ENCODE measurements around the gene ZFYVE27.

The ZFYVE27 gene

GRCh38 chr10:97748116-97748515, 11.2 kb downstream of the ZFYVE27 start:
- no peak for DNase-seq

GRCh38 chr10:97752956-97753355, 16.0 kb downstream of the ZFYVE27 start:
- no peak for DNase-seq

- DNase-seq = no peak
These were observed 17.8 kb downstream of the ZFYVE27 start for GRCh38 chr10:97754726-97755125.

- DNase-seq = no peak
These were observed 18.8 kb downstream of the ZFYVE27 start for GRCh38 chr10:97755718-97756117.

- no peak for DNase-seq
These were observed 20.5 kb downstream of the ZFYVE27 start for GRCh38 chr10:97757471-97757870.

GRCh38 chr10:97759158-97759887, 22.4 kb downstream of the ZFYVE27 start:
- no peak for DNase-seq

- no peak for DNase-seq
These were observed 23.0 kb downstream of the ZFYVE27 start for GRCh38 chr10:97759946-97760345.

GRCh38 chr10:97760461-97761257, 23.7 kb downstream of the ZFYVE27 start:
- no peak for DNase-seq

GRCh38 chr10:97761331-97761865, 24.5 kb downstream of the ZFYVE27 start:
- DNase-seq = no peak

- DNase-seq = no peak
These were observed 25.1 kb downstream of the ZFYVE27 start for GRCh38 chr10:97762056-97762455.

- no peak for DNase-seq
These were observed 25.9 kb downstream of the ZFYVE27 start for GRCh38 chr10:97762816-97763215.

- no peak for DNase-seq
These were observed 26.5 kb downstream of the ZFYVE27 start for GRCh38 chr10:97763411-97763810.

- DNase-seq = no peak
These were observed 27.0 kb downstream of the ZFYVE27 start for GRCh38 chr10:97763947-97764346.

GRCh38 chr10:97764519-97764931, 27.6 kb downstream of the ZFYVE27 start:
- DNase-seq = no peak

- no peak for DNase-seq
These were observed 28.3 kb downstream of the ZFYVE27 start for GRCh38 chr10:97765201-97765600.

- DNase-seq = no peak
These were observed 29.3 kb downstream of the ZFYVE27 start for GRCh38 chr10:97766106-97766810.

- no peak for DNase-seq
These were observed 30.3 kb downstream of the ZFYVE27 start for GRCh38 chr10:97766996-97767924.

- no peak for DNase-seq
These were observed 31.7 kb downstream of the ZFYVE27 start for GRCh38 chr10:97768322-97769315.

GRCh38 chr10:97770255-97770654, 33.3 kb downstream of the ZFYVE27 start:
- DNase-seq = no peak

GRCh38 chr10:97771055-97771891, 34.3 kb downstream of the ZFYVE27 start:
- DNase-seq = no peak
